ENCODE data around the gene RHNO1. TPM values are rescaled to one million over a fixed set of nuclear protein-coding genes. Genes with fewer than 3 reads are reported as not detected.

RHNO1 gene, protein sequence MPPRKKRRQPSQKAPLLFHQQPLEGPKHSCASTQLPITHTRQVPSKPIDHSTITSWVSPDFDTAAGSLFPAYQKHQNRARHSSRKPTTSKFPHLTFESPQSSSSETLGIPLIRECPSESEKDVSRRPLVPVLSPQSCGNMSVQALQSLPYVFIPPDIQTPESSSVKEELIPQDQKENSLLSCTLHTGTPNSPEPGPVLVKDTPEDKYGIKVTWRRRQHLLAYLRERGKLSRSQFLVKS
- total RNA-seq = 21.3 TPM

DNA sequence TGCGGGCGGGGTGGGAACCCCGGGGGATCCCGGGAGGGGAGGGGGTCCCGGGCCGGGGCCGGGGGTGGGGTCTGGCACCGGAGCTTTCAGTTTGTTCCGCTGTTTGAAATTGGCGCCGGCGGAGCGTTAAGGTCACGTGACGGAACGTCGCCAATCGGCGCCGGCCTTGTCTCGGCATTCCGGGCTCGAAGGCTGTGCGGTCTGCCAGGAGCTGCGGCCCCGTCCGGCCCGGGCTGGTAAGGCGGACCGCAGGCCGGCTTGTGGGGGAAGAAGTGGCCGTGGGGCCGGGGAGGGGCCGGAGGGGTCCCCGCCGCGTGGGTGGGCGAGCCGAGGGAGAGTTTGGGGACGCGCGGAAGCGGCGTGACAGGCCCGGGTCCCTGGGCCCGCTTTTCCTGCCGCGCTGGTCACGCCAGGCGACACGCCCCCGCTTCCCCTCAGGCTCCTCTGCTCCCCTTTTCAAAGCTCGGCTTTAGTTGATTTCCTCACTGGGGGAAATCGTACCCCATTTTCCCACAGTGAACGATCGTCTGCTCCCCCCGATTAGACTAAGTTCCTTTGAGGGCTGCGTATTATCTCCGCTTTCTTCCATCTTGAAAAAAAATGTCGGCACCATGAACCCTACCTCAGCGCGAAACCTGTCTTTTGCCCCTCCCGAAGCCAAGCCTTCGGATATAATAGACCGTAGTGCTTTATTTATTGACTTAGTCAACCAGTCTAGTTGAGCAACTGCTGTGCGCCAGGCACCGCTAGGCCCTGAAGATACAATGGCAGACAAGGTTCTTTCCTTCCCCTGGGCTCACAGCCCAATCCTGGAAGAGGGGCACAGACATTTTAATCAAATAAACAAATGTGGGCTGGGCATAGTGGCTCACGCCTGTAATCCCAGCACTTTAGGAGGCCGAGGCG lies at the start of gene RHNO1, which contains the start of gene FOXM1:
TSS of gene RHNO1 (plus strand) at position 177 of the 906 bp plus-strand sequence. CDS start 8,144 bp downstream, outside the sequence.
TSS of gene FOXM1 (minus strand) at position 128 of the 906 bp plus-strand sequence. CDS start 2,696 bp downstream, outside the sequence.

DNA sequence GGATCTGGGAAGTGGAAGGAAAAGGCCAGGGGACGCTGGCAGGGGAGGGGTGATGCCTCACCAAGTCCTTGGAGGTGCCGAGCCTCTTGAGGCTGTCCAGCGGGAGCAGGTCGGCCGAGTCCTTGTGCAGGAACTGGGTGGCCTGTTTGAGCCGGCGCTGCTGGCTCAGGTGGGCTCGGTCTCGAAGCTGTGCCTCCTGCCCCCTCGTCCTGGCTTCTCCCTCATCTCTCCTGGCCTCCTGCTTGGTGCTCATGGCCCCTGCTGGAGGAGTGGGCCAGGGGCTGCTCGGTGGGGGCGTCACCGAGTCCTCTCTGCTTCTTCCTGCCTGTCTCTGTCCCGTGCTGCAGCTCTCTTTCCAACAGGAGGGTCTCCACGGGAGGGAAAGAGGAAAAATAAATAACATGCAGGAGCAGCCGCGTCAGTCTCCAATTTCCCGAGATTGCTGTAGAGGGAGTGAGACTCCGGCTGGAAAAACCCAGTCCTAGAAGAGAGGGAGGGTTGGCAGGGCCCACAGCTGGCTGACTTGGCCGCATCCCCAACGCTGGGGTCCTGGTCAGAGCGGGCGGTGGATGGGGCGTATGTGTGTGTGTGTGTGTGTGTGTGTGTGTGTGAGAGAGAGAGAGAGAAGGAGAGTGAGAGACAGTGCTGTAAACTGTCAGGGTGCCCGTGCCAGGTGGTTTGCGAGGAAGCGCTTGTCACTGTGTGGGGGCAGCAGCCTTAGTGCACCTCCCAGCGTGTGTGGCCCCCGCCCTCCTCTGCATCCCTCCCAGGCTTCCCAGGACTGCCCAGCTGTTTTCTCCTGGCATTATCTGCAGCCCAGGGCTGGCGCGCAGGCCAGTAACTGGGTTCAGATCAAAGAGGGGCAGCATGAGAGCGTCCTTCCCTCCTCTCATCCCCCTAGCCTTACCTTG lies 42.2 kb upstream of the RHNO1 start, which contains the start of gene NRIP2:
TSS of gene NRIP2 (minus strand) at position 455 of the 911 bp plus-strand sequence. CDS start at position 403, 52 bp downstream.

DNA sequence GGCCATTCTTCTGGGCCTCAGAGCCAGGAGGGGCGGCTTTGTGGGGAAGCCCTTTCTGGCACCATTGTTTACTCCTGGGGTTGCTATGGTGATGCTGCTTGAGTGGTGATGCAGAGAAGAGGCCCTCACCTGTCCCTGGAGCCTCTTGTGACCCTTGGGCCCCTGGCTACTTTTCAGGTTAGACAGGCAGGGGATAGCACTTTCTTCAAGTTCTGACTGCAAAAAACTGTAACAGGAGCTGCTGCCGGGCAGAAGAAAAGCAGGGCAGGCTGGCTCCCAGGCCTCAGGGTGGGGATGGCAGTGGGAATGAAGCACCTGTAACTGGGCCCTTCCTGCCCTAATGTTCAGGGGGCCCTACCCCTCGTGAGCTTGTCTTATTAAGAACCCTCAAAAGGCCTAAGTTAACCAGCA lies 20.0 kb upstream of the RHNO1 start, which contains the start of gene TEX52:
TSS of gene TEX52 (minus strand) at position 19 of the 411 bp plus-strand sequence. CDS start at position 6, 13 bp downstream.

DNA sequence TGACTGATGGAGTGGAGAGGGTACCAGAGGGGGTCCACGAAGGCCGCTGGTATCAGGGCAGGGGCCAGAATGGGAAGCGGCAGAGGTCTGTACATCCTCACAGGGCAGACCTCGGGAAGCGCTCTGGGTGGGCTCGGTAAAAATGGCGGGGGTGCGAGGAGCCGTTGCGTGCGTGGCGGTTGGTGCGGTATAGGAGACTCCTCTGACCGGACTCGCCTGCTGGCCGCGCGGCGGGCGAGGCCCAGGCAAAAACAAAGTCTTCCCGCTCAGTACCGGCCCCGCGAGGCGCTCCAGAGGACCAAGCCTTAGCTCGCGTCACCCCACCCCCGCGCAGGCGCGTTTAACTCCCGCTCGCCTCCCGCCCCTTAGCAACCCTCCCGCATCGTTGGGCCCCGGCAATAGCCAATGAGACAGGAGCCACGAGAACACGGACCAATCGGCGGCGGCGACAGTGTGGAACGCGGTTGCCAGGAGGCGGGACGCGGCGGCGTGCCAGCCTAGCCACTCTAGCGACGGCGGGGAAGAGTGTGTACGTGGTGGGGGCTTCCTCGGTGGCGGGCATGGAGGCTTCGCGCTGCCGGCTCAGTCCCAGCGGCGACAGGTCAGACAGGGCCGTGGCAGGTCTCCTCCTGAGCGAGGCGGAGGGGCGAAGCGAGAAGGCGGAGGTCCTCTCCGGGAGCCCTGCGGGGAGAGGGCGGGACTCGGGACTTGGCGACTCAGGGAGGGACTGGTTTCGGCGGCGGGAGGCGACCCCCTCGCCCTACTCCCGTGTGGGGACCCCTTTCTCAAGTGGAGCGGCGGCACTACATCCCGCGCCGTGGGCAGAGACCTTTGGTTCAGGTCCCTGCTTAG lies 13.6 kb downstream of the RHNO1 start, which contains the start of gene TULP3:
TSS of gene TULP3 (plus strand) at position 504 of the 852 bp plus-strand sequence. CDS start at position 561, 57 bp downstream.

Other genes starting within 250 kb of the RHNO1 start
- gene FKBP4, start 82.3 kb upstream of the RHNO1 start, total RNA-seq = 95.3 TPM
- 46.2 TPM for gene ITFG2, start 64.6 kb upstream of the RHNO1 start, total RNA-seq
- 8.4 TPM for gene NRIP2, start 42.2 kb upstream of the RHNO1 start, total RNA-seq
- not detected for gene TEX52, start 20.2 kb upstream of the RHNO1 start, total RNA-seq
- 11.0 TPM for gene FOXM1, start within 50 bp of the RHNO1 start, total RNA-seq
- gene TULP3, start 13.7 kb downstream of the RHNO1 start, total RNA-seq = 18.5 TPM
- gene TEAD4, start 82.2 kb downstream of the RHNO1 start, total RNA-seq = 18.3 TPM
- gene TSPAN9, start 200.2 kb downstream of the RHNO1 start, total RNA-seq = 94.7 TPM